Germinal center (tissue), 1 donor: Measurements from ENCODE around the gene CXCR2.
A peak's percentile ranks its signal among the peaks of the same experiment; 100 is the strongest.

Experiments used
- DNase-seq: peaks from one replicate; pipeline ENCODE4 v3.0.0; 2012; ENCODE audit warnings: mixed read lengths, low spot score

Gene CXCR2

DNA sequence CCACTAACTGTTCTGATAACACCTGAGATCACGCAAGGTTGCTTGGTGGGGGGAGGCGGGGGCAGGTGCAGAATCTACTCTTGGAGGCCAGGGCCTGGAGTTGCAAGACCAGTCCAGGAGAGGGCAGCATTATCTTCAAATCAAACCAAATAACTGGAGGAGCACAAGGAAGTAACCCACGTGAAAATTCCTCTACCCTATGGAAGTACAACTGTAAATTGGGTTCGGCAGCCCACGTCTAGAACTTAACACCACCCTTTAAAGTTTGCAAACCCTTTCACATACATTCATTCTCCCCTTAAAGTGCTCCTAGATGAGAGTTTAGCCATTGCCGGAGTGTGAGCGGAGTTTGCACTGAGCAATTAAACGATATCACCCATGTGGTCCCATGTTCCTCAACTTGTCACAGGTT is 60.5 kb downstream of the CXCR2 start:
- DNase-seq: peak; percentile 74
